Liver (tissue), 3 donors: ENCODE measurements around the gene RHEX.
"Not testable (repeated sequence)": the region's sequence is repeated elsewhere in the genome, so short reads cannot be mapped to it uniquely, and the experiment has no call there.

Experiments used
- FOXA1 ChIP-seq: IDR thresholded peaks from 2 replicates; pipeline ENCODE4 v1.6.1; 2016; ENCODE audit warnings: antibody characterized with exemption
- GABPA ChIP-seq, 2 donors: IDR thresholded peaks in 1 of 2; conservative IDR thresholded peaks in 1 of 2; 2 replicates each; pipeline ENCODE4 v1.6.1; 2016; ENCODE audit warnings: antibody characterized with exemption in 2 of 2, mild to moderate bottlenecking in 1 of 2, moderate library complexity in 1 of 2
- JUND ChIP-seq, 2 donors: IDR thresholded peaks; 2 replicates each; pipeline ENCODE4 v1.6.1; 2016; ENCODE audit warnings: antibody characterized with exemption in 2 of 2
- NR2F2 ChIP-seq: IDR thresholded peaks from 2 replicates; pipeline ENCODE4 v1.6.1; 2016; ENCODE audit warnings: antibody characterized with exemption
- SP1 ChIP-seq: IDR thresholded peaks from 2 replicates; pipeline ENCODE4 v1.6.1; 2018; ENCODE audit warnings: antibody characterized with exemption, mild to moderate bottlenecking
- TF ChIP-seq, protein P1 (sequence below): fragments of 150-350 bp; IDR thresholded peaks from 2 replicates; pipeline ENCODE4 v1.5.1; 2017; ENCODE audit warnings: improper control_type of control experiment, low read depth, low read length; ENCODE audit not compliant: missing input control
- TF ChIP-seq, protein P2 (sequence below): IDR thresholded peaks from 2 replicates; pipeline ENCODE4 v1.6.1; 2016; ENCODE audit warnings: antibody characterized with exemption
- donor health status: healthy.
- donor health status: healthy.

DNA sequence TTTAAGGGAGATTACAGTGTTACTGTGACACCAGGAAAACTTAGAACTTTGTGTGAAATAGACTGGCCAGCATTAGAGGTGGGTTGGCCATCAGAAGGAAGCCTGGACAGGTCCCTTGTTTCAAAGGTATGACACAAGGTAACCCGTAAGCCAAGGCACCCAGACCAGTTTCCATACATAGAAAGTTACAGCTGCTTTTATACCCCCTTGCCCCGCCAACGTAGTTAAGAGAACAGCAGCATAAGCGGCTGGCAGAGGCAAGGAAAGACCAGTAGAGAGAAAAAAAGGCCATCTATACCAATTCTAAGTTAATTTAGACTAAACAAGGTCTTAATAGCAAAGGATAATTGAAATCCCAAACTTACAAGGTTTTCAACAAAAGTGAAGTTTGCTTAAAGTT is 643 bp downstream of the RHEX start:
- TF ChIP-seq SP1; NR2F2; FOXA1; GABPA (IDR thresholded peaks at IDR 0.05 in 1 of 2, conservative IDR thresholded peaks at IDR 0.05 in 1 of 2); JUND (IDR thresholded peaks at IDR 0.05): not testable (repeated sequence)
- TF ChIP-seq, protein P1, sequence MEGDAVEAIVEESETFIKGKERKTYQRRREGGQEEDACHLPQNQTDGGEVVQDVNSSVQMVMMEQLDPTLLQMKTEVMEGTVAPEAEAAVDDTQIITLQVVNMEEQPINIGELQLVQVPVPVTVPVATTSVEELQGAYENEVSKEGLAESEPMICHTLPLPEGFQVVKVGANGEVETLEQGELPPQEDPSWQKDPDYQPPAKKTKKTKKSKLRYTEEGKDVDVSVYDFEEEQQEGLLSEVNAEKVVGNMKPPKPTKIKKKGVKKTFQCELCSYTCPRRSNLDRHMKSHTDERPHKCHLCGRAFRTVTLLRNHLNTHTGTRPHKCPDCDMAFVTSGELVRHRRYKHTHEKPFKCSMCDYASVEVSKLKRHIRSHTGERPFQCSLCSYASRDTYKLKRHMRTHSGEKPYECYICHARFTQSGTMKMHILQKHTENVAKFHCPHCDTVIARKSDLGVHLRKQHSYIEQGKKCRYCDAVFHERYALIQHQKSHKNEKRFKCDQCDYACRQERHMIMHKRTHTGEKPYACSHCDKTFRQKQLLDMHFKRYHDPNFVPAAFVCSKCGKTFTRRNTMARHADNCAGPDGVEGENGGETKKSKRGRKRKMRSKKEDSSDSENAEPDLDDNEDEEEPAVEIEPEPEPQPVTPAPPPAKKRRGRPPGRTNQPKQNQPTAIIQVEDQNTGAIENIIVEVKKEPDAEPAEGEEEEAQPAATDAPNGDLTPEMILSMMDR = not testable (repeated sequence)
- TF ChIP-seq, protein P2, sequence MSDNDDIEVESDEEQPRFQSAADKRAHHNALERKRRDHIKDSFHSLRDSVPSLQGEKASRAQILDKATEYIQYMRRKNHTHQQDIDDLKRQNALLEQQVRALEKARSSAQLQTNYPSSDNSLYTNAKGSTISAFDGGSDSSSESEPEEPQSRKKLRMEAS = not testable (repeated sequence)
